Measurements from ENCODE around the gene CDH20.

GRCh38 chr18:61556862-61557261, 223.6 kb downstream of the CDH20 start:
- TF ChIP-seq EZH2phosphoT487 (conservative IDR thresholded peaks at IDR 0.05; ENCODE audit: low read length) (no peak), CTCF (IDR thresholded peaks at IDR 0.05; ENCODE audit: insufficient read depth, low read length, poor library complexity, severe bottlenecking) (no peak)
